GM18519 (cell line): Measurements from ENCODE around the gene UCN.
"Not testable (repeated sequence)": the region's sequence is repeated elsewhere in the genome, so short reads cannot be mapped to it uniquely, and the experiment has no call there.

Experiments used
- ATAC-seq: cut with Tn5 transposase; IDR thresholded peaks from one replicate; pipeline ENCODE4 v1.9.1; 2021; ENCODE audit warnings: mild to moderate bottlenecking, moderate library complexity; ENCODE audit not compliant: unreplicated experiment, low FRiP score

UCN gene

GRCh38 chr2:27290549-27290948 lies 17.7 kb downstream of the UCN start:
- no peak for ATAC-seq

- ATAC-seq = no peak
These were observed 19.6 kb downstream of the UCN start for GRCh38 chr2:27288610-27289009.

- no peak for ATAC-seq
These were observed 22.8 kb downstream of the UCN start for GRCh38 chr2:27285481-27285880.

DNA sequence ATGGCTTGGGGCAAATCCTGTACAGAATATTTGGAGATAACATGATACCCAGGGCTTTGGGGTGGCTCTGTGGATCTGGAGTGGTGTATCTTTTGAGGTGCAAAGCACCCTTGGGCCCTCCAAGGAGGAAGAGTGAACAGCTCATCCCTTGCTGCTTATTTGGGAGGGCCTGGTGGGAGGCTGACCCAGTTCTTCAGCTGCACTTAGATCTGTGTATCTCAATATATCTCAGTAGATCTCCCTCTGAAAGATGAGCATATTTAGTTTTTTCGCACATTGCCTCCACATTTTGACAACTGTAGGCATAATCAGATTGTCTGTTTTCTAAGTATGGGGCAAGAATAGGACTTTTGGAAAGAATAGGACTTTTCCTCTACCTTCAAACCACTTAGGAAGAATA lies 23.2 kb downstream of the UCN start:
- ATAC-seq = no peak

DNA sequence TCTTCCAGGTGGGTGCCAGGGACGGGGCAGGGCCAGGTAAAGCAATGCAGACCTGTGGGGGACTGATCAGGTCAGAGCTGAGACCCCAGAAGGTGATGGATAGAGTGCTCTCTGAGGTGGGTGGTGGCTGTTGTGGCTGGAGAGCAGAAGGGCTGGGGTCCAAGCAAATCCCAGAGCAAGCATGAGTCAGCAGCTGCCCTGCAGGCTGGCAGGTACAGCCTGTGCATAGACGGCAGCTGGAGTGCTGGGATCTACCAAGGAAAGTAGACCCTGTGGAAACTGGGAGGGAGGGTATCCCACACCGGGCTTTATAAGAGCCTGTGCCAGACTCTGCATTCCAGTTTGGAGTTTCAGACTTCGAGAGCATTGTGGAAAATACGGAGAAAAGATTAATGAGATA lies 25.4 kb downstream of the UCN start:
- no peak for ATAC-seq

DNA sequence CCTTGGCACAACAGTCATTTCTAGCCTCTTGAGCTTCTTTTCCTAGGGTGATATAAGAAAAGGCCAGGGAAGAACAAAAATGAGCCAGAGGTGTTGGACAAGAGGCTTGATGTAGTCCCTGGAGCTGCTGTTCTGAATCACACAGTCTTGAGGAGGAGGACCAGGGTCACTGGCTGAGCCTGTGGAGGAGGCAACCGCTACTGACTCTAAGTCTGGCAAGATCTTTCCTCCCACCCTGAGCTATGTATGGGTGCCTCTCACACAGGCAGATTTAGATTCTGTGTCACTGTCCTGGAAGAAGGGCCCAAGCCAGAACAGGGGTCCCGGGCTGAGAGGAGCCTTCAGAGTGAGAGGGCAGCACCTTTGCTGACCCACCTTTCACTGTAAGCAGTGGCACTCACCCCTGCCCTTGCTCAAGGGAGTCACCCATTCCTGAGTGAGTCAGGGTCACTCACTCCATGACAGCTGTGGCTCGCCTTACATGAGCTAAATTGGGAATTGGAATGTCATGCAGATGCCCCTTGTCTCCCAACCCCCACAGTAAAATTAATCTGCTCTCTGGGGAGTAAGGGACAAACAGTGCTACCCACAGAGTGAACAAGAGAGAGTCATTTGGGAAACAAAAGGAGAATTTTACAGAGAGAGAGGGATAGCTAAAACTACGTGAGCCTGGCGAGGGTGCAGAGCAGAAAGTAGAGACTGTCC lies 26.2 kb downstream of the UCN start, which contains the start of gene TRIM54:
TRIM54 (plus strand) TSS at position 575 of the 705 bp plus-strand sequence. CDS start 303 bp downstream, outside the sequence.
- no peak for ATAC-seq

GRCh38 chr2:27281442-27281841 lies 26.8 kb downstream of the UCN start:
- ATAC-seq = no peak

DNA sequence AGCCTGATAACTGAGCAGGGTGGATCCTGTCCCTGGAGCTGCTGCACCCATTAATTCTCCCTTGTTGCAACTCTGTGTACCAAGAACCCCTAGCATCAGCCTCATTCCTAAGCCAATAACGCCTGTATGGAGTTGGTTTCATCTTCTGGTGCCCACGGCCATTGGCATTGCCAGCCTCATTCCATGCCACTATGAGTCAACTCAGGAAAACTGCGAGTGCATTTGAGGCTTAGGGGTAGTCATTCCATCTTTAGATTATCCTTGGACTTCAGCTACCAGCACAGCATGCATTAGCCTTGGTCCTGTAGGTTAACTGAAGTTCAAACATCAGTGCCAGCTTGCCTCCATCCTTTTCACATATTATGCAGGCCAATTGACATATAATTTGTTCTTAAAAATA lies 27.4 kb downstream of the UCN start:
- no peak for ATAC-seq

DNA sequence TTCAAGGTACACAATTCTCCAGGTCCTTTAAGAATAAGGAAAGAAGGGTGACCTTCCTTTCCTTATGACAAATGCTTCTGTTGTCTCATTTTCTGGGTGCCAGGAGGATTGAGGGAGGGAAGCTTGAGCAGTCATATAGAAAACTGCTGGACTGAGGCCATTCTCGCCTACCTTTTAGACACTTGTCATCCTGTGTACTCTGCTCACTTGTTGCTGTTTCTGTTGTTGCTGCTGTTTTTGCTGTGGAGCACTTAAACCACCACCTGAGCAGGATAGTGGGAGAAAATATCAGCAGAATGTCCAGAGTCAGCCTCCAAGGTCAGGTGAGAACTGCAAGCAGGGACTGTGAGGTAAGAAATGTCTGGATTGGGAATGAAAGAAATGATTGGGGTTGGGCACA lies 30.2 kb downstream of the UCN start:
- no peak for ATAC-seq

DNA sequence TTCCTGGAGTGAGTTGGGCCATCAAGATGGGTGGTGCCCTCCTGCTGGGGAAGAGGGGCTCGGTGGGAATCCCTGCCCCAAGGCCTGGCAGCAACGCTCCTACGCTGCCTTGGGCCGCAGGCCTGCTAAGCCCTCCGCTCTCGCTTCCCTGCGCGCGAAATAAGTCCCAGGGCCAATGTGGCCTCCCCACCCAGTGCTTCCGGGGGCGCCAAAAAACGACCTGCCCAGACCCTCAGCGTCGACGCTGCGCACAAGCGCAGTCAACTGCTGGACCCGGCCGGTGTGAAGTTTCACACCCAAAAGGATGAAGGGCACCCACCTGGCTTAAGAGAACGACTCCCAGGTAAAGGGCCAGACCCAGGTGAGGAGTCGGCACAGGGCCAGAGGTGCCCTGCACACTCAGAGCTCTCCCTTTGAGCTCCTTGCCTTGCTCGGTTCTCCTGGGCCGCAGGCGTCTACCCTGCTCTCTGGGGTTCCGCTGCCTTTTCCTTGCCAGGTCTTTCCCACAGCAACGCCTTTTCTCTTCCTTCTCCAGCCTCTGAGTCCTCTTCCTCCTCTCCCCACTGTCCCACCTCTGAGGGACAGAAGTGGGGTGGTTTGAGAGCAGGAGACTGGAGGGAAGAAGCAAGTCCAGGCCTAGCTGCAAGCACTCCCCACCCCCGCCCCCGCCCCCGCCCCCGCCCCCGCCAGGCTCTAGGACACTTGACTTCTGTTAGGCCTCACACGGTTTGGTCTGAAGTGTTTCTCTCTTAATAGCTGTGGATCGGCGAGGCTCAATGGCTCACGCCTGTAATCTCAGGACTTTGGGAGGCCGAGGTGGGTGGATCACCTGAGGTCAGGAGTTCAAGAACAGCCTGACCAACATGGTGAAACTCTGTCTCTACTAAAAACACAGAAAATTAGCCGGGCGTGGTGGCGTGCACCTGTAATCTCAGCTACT lies 32.8 kb downstream of the UCN start, which contains the start of gene DNAJC5G:
DNAJC5G (plus strand) TSS at position 223 of the 940 bp plus-strand sequence. CDS start 1,296 bp downstream, outside the sequence.
- no peak for ATAC-seq

DNA sequence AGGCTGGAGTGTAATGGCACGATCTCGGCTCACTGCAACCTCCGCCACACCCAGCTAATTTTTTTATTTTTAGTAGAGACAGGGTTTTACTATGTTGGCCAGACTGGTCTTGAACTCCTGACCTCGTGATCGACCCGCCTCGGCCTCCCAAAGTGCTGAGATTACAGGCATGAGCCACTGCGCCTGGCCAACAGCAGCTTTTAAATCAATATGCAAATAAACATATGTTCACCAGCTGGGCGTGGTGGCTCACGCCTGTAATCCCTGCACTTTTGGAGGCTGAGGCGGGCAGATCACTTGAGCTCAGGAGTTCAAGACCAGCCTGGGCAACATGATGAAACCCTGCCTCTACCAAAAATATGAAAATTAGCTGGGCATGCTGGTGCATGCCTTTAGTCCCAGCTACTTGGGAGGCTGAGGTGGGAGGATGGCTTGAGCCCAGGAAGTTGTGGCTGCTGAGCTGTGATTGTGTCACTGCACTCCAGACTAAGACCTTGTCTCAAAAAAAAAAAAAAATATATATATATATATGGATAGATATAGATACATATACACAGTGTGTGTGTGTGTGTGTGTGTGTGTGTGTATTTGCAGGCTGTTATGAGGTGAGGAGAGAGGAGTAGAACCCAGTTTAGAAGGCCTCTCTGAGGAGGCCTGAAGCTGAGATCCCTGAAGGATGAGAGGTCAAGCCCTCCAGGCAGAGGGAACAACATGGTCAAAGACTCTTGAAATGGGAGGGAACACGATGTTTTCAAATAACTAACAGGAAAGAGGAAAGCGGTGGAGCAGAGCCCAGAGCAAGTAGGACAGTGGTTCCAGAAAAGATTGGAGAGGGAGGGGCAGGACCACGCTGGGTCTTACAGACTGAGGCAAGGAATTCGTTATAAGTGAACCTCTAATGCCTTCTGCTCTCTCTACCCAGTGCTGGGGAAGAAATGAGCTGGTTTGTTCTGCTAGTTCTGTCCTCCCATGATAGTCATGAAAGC lies 35.4 kb downstream of the UCN start:
- ATAC-seq = not testable (repeated sequence)

GRCh38 chr2:27271631-27272340 lies 36.5 kb downstream of the UCN start:
- no peak for ATAC-seq

- ATAC-seq = no peak
These were observed 37.6 kb downstream of the UCN start for GRCh38 chr2:27270670-27271069.

- no peak for ATAC-seq
These were observed 38.1 kb downstream of the UCN start for GRCh38 chr2:27270131-27270530.

DNA sequence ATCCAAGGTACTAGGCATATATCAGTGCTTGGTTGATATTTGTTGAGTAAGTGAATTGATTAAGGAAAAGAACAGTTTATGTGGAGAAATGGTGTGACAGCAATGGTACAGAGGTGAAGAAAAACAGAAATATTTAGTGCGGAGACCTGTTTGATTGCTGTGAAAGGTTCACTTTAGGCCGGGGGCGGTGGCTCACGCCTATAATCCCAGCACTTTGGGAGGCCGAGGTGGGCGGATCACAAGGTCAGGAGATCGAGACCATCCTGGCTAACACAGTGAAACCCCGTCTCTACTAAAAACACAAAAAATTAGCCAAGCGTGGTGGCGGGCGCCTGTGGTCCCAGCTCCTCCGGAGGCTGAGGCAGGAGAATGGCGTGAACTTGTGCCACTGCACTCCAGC lies 39.9 kb downstream of the UCN start:
- ATAC-seq = not testable (repeated sequence)

DNA sequence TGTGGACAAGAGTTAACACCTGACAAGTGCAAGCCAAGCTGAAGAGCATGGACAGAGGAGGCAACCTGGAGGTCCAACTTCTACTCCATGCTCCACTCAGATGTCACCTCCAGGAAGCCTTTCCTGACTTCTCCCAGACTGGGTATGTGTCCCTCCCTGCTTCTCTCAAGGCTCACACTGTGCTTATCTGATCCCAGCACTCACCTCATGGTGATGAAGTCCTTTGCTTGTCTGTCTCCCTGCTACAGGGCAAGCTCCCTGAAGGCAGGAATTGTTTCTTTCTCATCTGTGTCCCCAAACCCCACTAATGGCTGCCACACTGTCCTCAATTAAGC lies 42.7 kb downstream of the UCN start:
- no peak for ATAC-seq

- no peak for ATAC-seq
These were observed 43.3 kb downstream of the UCN start for GRCh38 chr2:27264753-27265535.

DNA sequence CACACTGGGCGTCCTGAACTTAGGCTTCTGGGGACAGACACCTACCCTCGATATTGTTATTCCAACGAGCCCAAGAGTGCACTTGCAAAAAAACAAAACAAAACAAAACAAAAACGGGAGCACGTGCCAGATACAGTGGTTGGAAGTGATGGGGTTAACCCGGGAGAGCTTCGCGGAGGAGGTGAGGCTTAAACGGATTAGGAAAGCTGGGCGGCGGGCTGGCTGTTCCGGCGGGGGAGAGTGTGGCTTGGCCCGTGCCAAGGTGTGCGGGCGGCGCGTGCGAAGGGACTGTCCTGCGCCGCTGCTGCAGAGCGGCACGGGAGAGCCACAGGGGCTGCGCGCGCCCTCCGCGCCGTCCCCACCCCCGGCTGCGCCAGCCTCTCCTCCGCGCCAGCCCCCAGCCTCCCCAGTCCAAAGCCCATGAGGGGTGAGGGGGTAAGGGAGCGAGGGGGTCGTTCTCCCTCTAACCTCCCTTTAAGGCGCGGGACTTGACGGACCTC lies 43.9 kb downstream of the UCN start:
- ATAC-seq = no peak
